Activated naive CD4-positive, alpha-beta T cell treated with anti-CD3 and anti-CD28 coated beads for 36 hours (primary cell): ENCODE measurements around the gene DMWD. TPM values are rescaled to one million over a fixed set of nuclear protein-coding genes. Genes with fewer than 3 reads are reported as not detected.

Experiments
- CTCF ChIA-PET: fragments of 350-600 bp; sonication (Branson Sonifier 250); formaldehyde crosslinking; loops from one replicate; lab custom pipeline; 2021; ENCODE audit warnings: antibody characterized with exemption; lab: Charles Lee
- DNase-seq: peaks from one replicate; pipeline ENCODE4 v3.0.0-alpha.2; 2020
- H3K27ac Mint-ChIP-seq: one replicate; pipeline ENCODE4 v1.8.0; 2021; ENCODE audit warnings: mild to moderate bottlenecking, mixed read lengths
- H3K27me3 Mint-ChIP-seq: one replicate; pipeline ENCODE4 v1.8.0; 2021; ENCODE audit warnings: low read depth, mixed read lengths
- H3K36me3 Mint-ChIP-seq: one replicate; pipeline ENCODE4 v1.8.0; 2021; ENCODE audit warnings: low read depth, mixed read lengths
- H3K4me1 Mint-ChIP-seq: one replicate; pipeline ENCODE4 v1.8.0; 2021; ENCODE audit warnings: low read depth, mixed read lengths
- H3K4me3 Mint-ChIP-seq: one replicate; pipeline ENCODE4 v1.8.0; 2021; ENCODE audit warnings: mild to moderate bottlenecking, moderate library complexity, mixed read lengths
- H3K9me3 Mint-ChIP-seq: one replicate; pipeline ENCODE4 v1.8.0; 2021; ENCODE audit warnings: mixed read lengths
- intact Hi-C: fragments of 100-400 bp; cut with micrococcal nuclease; formaldehyde crosslinking; loops from one replicate; pipeline ENCODE4 v1.15.1; 2023
- total RNA-seq, 2 experiments: library from RNA; stranded (reverse); gene quantifications; one replicate each; pipeline ENCODE4 v1.2.3, GENCODE V29; 2021

DMWD gene
- total RNA-seq: 10 to 100 TPM; 28.6 to 29.1 TPM

GRCh38 chr19:45792470-45793177 is at the start of gene DMWD:
Gene DMWD, minus strand, starts transcription at chr19:45792845. Its CDS starts 89 bp downstream, at chr19:45792756.
- intact Hi-C loops: loop anchor here (1.0 to 10.0 kb wide), 8 partner anchors 13 to 288 kb away; partner anchors contain the start of genes FBXO46, OPA3, QPCTL and SIX5
- no peaks in the 10 kb centered on the region for H3K9me3 Mint-ChIP-seq
- peaks cover 13% of the 10 kb centered on the region for H3K27me3 Mint-ChIP-seq
- H3K4me1 Mint-ChIP-seq: peaks cover 24% of the 10 kb centered on the region
- peak within 1 kb of the TSS; percentile 71 for H3K27ac Mint-ChIP-seq
- CTCF ChIA-PET: interaction anchor here (0.6 to 2.7 kb wide), 4 partner anchors 16 to 24 kb away, joined by 3 to 9 read pairs (median 4); partner anchors contain the start of gene SIX5
- DNase-seq: peak; percentile 100
- H3K36me3 Mint-ChIP-seq: peaks cover 30% of the 10 kb centered on the region
- peak within 1 kb of the TSS; percentile 93 for H3K4me3 Mint-ChIP-seq

- Mint-ChIP-seq H3K4me3 (no peak overlapping the region), H3K9me3 (no peaks in the 10 kb centered on the region), H3K4me1 (no peaks in the 10 kb centered on the region), H3K36me3 (peaks cover 65% of the 10 kb centered on the region), H3K27ac (no peak overlapping the region), H3K27me3 (no peaks in the 10 kb centered on the region)
- CTCF ChIA-PET: no interaction called here
- no peak for DNase-seq
- intact Hi-C loops: no loop called here
Measured at GRCh38 chr19:45842198-45842597, 49.6 kb upstream of the DMWD start.

GRCh38 chr19:45834970-45835369 is 42.3 kb upstream of the DMWD start:
- no peak for DNase-seq
- Mint-ChIP-seq H3K4me1 (no peaks in the 10 kb centered on the region), H3K4me3 (no peak overlapping the region), H3K9me3 (no peaks in the 10 kb centered on the region), H3K27me3 (no peaks in the 10 kb centered on the region), H3K36me3 (peaks cover 50% of the 10 kb centered on the region), H3K27ac (no peak overlapping the region)
- intact Hi-C loops: no loop called here
- CTCF ChIA-PET: no interaction called here

GRCh38 chr19:45828945-45829344 is 36.3 kb upstream of the DMWD start:
- Mint-ChIP-seq H3K27me3 (no peaks in the 10 kb centered on the region), H3K4me3 (no peak overlapping the region), H3K9me3 (no peaks in the 10 kb centered on the region), H3K36me3 (peaks cover 47% of the 10 kb centered on the region), H3K27ac (no peak overlapping the region), H3K4me1 (peaks cover 2% of the 10 kb centered on the region)
- CTCF ChIA-PET: no interaction called here
- intact Hi-C loops: no loop called here
- DNase-seq: no peak

- peaks cover 2% of the 10 kb centered on the region for H3K4me1 Mint-ChIP-seq
- H3K36me3 Mint-ChIP-seq: peaks cover 47% of the 10 kb centered on the region
- intact Hi-C loops: no loop called here
- H3K9me3 Mint-ChIP-seq: no peaks in the 10 kb centered on the region
- H3K27me3 Mint-ChIP-seq: no peaks in the 10 kb centered on the region
- H3K4me3 Mint-ChIP-seq: no peak overlapping the region
- CTCF ChIA-PET: interaction anchor here (1.6 kb wide), 1 partner anchor 15 kb away, joined by 4 read pairs; no protein-coding TSS in a partner anchor
- no peak for DNase-seq
- H3K27ac Mint-ChIP-seq: peak overlapping the region; percentile 21
Measured at GRCh38 chr19:45828523-45828922, 35.9 kb upstream of the DMWD start.

- H3K9me3 Mint-ChIP-seq: no peaks in the 10 kb centered on the region
- no peak overlapping the region for H3K4me3 Mint-ChIP-seq
- H3K27ac Mint-ChIP-seq: no peak overlapping the region
- intact Hi-C loops: no loop called here
- H3K4me1 Mint-ChIP-seq: peaks cover 2% of the 10 kb centered on the region
- peaks cover 48% of the 10 kb centered on the region for H3K36me3 Mint-ChIP-seq
- CTCF ChIA-PET: interaction anchor here (0.8 to 1.6 kb wide), 2 partner anchors 11 to 14 kb away, joined by 3 to 4 read pairs; no protein-coding TSS in a partner anchor
- no peaks in the 10 kb centered on the region for H3K27me3 Mint-ChIP-seq
- no peak for DNase-seq
Measured at GRCh38 chr19:45827459-45828093, 34.9 kb upstream of the DMWD start.

GRCh38 chr19:45826934-45827333 is 34.3 kb upstream of the DMWD start:
- Mint-ChIP-seq H3K36me3 (peaks cover 44% of the 10 kb centered on the region), H3K4me3 (no peak overlapping the region), H3K9me3 (no peaks in the 10 kb centered on the region), H3K27ac (no peak overlapping the region), H3K4me1 (peaks cover 2% of the 10 kb centered on the region), H3K27me3 (no peaks in the 10 kb centered on the region)
- DNase-seq: no peak
- CTCF ChIA-PET: interaction anchor here (1.6 kb wide), 1 partner anchor 14 kb away, joined by 4 read pairs; no protein-coding TSS in a partner anchor
- intact Hi-C loops: no loop called here

GRCh38 chr19:45825917-45826893 is 33.6 kb upstream of the DMWD start:
- Mint-ChIP-seq H3K4me3 (no peak overlapping the region), H3K27ac (no peak overlapping the region), H3K9me3 (no peaks in the 10 kb centered on the region), H3K27me3 (no peaks in the 10 kb centered on the region), H3K4me1 (peaks cover 4% of the 10 kb centered on the region), H3K36me3 (peaks cover 43% of the 10 kb centered on the region)
- intact Hi-C loops: no loop called here
- CTCF ChIA-PET: interaction anchor here (0.7 kb wide), 1 partner anchor 12 kb away, joined by 3 read pairs; no protein-coding TSS in a partner anchor
- DNase-seq: no peak

- CTCF ChIA-PET: no interaction called here
- no peaks in the 10 kb centered on the region for H3K9me3 Mint-ChIP-seq
- DNase-seq: no peak
- H3K4me1 Mint-ChIP-seq: peaks cover 5% of the 10 kb centered on the region
- H3K27ac Mint-ChIP-seq: no peak overlapping the region
- no peaks in the 10 kb centered on the region for H3K27me3 Mint-ChIP-seq
- intact Hi-C loops: no loop called here
- no peak overlapping the region for H3K4me3 Mint-ChIP-seq
- peaks cover 40% of the 10 kb centered on the region for H3K36me3 Mint-ChIP-seq
Measured at GRCh38 chr19:45825263-45825605, 32.6 kb upstream of the DMWD start.

- intact Hi-C loops: no loop called here
- H3K27ac Mint-ChIP-seq: peak overlapping the region; percentile 4
- CTCF ChIA-PET: interaction anchor here (0.8 to 1.0 kb wide), 2 partner anchors 11 to 58 kb away, joined by 3 read pairs; no protein-coding TSS in a partner anchor
Measured at GRCh38 chr19:45824531-45825262, 32.1 kb upstream of the DMWD start.

GRCh38 chr19:45824041-45824471 is 31.4 kb upstream of the DMWD start:
- H3K27ac Mint-ChIP-seq: no peak overlapping the region
- peaks cover 5% of the 10 kb centered on the region for H3K4me1 Mint-ChIP-seq
- H3K9me3 Mint-ChIP-seq: no peaks in the 10 kb centered on the region
- no peaks in the 10 kb centered on the region for H3K27me3 Mint-ChIP-seq
- DNase-seq: no peak
- H3K4me3 Mint-ChIP-seq: no peak overlapping the region
- CTCF ChIA-PET: interaction anchor here (0.8 to 1.0 kb wide), 2 partner anchors 11 to 59 kb away, joined by 3 read pairs; no protein-coding TSS in a partner anchor
- H3K36me3 Mint-ChIP-seq: peaks cover 31% of the 10 kb centered on the region
- intact Hi-C loops: no loop called here

More at GRCh38 chr19:45824531-45825262, 32.1 kb upstream of the DMWD start:
- no peaks in the 10 kb centered on the region for H3K27me3 Mint-ChIP-seq
- no peak overlapping the region for H3K4me3 Mint-ChIP-seq
- H3K9me3 Mint-ChIP-seq: no peaks in the 10 kb centered on the region
- no peak for DNase-seq
- H3K36me3 Mint-ChIP-seq: peaks cover 36% of the 10 kb centered on the region
- peaks cover 5% of the 10 kb centered on the region for H3K4me1 Mint-ChIP-seq
